Natural killer cell treated with Interleukin-12 subunit alpha and Interleukin-12 subunit beta and Interleukin-15 and Interleukin-18, amount 100 ng/mL, for 72 hours (primary cell): ENCODE data around the gene DNAH17. TPM values are rescaled to one million over a fixed set of nuclear protein-coding genes. Genes with fewer than 3 reads are reported as not detected.

Experiments used
- ATAC-seq, 2 donors: fragments of 150-1000 bp; cut with Tn5 transposase in 1 of 2; sonication (Bioruptor Pico), chemical (Tn5 transposase) in 1 of 2; 2 replicates each; pipeline ENCODE4 v1.10.0; 2021
- DNase-seq: peaks from one replicate; pipeline ENCODE4 v3.0.0; 2022; ENCODE audit warnings: low spot score
- H3K27ac Mint-ChIP-seq, 2 donors: 1 replicate in 1 of 2; 2 replicates in 1 of 2; pipeline ENCODE4 v1.8.0; 2022; ENCODE audit warnings: mixed read lengths in 2 of 2, mild to moderate bottlenecking in 1 of 2, moderate library complexity in 1 of 2
- H3K27me3 Mint-ChIP-seq, 2 donors: 1 replicate in 1 of 2; 2 replicates in 1 of 2; pipeline ENCODE4 v1.8.0; 2022; ENCODE audit warnings: mixed read lengths in 2 of 2
- H3K36me3 Mint-ChIP-seq: one replicate; pipeline ENCODE4 v1.8.0; 2022; ENCODE audit warnings: mixed read lengths
- H3K4me1 Mint-ChIP-seq, 2 donors: 1 replicate in 1 of 2; 2 replicates in 1 of 2; pipeline ENCODE4 v1.8.0; 2022; ENCODE audit warnings: low read depth in 2 of 2, mixed read lengths in 2 of 2, mild to moderate bottlenecking in 1 of 2
- H3K4me3 Mint-ChIP-seq: one replicate; pipeline ENCODE4 v1.8.0; 2022; ENCODE audit warnings: mixed read lengths
- H3K9me3 Mint-ChIP-seq: 2 replicates; pipeline ENCODE4 v1.8.0; 2022; ENCODE audit warnings: mixed read lengths
- total RNA-seq, 2 donors: library from RNA; stranded (reverse); gene quantifications; one replicate each; pipeline ENCODE4 v1.2.3, GENCODE V29; 2022

DNAH17 gene
- total RNA-seq, 2 donors from 2014 or later: 0.14 to 0.22 TPM

DNA sequence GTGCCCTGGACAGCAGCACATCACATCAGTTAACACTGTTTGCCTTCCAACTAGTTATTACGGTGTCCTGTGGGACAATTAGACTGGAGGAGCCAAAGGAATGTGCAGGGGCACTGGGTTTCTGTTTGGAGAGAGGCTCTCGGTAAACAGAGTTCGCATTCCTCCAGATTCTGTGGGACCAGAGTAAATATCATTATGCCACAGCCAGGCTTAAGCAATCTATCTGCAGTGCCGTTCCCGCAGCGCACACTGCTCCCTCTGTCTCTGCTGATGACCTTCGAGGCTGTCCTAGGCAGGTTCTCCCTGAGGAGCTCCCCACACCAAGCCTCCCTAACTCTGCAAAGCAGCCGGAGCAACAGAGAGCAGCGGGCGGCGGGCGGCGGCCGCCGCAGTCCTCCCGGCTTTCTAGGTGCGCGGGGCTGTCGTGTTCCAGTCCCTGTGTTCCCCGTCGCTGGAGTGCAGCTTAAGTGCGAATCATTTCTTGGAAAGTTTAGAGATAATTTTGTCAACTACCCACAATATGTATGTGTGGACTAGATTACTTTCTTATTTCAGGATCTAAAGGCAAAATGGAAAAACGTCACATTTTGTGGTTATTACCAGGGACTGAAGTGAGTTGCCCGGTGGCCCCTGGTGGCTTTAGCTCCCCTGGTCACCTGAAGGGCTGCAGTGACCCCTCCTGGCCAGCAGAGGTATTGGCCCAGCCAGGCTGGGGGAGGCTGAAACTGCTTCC is 155.5 kb downstream of the DNAH17 start:
- Mint-ChIP-seq H3K36me3 (peaks cover 14% of the 10 kb centered on the region), H3K9me3 (no peaks in the 10 kb centered on the region), H3K4me1 (peaks cover 26 to 30% of the 10 kb centered on the region in 2 donors), H3K27me3 (no peaks in the 10 kb centered on the region), H3K4me3 (no peak overlapping the region), H3K27ac (peak overlapping the region; percentile 23 to 50)
- peak; percentile 87 for DNase-seq
- peak; percentile 83 to 86 for ATAC-seq

DNA sequence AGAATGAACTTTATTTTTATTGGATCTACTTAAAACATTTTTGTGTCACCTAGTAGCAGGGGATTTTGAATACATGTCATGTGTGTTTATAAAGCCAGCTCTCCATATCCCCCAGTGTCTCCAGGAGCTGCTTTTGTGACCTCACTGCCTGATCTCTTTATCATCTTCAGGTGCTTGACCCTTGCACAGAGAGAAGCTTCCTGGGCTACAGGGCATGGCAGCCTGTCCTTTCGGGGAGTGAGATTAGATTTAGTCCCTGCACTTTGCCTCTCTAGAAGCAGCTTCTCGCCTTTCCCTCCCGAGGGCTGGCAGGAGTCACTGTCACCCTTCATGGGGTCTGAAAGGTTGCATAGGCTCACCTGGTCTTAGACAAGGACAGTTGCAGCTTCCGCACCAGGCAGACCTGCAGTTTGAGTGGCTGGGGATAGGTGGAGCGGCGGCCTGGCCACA is 156.1 kb downstream of the DNAH17 start:
- H3K4me1 Mint-ChIP-seq: peaks cover 29 to 34% of the 10 kb centered on the region in 2 donors
- DNase-seq: no peak
- no peak for ATAC-seq
- H3K27ac Mint-ChIP-seq: peak overlapping the region; percentile 23 to 50
- H3K27me3 Mint-ChIP-seq: no peaks in the 10 kb centered on the region
- no peaks in the 10 kb centered on the region for H3K9me3 Mint-ChIP-seq
- peaks cover 14% of the 10 kb centered on the region for H3K36me3 Mint-ChIP-seq
- peak overlapping the region; percentile 17 for H3K4me3 Mint-ChIP-seq

DNA sequence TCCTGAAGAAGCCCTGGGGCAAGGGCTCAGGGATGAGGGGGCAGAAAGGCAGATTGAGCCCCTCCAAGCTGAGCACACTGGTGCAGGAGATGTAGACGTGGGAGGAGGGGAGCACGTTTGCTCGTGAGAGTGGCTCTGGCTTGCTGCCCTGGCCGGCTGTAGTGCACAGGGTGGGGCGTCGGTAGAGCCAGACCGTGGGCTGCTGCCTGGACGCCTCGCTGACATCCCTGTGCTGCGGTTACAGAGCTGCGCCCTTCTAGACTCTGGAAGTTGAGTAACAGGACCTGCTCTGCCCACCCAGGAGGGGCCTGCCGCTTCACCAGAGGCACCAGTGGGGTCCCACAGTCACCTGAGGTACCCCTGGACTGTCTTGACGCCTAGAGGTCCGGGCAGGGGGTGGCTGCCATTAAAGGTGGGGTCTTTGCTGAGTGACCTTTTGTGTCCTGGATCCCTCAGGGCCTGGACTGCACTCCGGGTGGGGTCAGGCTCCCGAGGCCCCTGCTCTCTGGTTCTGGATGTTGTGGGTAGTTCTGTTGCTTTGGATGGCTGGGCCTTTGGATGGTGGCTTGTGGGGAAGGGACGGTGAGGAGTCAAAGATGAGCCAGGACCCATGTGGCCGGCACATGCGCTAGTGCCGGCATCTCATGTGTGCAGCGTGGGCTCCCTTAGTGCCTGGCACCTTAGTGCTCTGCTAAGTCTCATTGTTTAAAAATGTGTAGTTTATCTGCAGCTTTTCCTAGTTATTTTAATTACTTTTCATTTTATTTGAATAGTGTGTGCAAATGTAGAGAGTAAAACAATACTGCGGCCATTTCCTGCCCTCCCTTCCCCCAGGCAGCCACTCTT is 157.0 kb downstream of the DNAH17 start:
- peaks cover 30 to 40% of the 10 kb centered on the region in 2 donors for H3K4me1 Mint-ChIP-seq
- H3K27ac Mint-ChIP-seq: peak overlapping the region; percentile 23 to 50
- H3K36me3 Mint-ChIP-seq: peaks cover 14% of the 10 kb centered on the region

DNA sequence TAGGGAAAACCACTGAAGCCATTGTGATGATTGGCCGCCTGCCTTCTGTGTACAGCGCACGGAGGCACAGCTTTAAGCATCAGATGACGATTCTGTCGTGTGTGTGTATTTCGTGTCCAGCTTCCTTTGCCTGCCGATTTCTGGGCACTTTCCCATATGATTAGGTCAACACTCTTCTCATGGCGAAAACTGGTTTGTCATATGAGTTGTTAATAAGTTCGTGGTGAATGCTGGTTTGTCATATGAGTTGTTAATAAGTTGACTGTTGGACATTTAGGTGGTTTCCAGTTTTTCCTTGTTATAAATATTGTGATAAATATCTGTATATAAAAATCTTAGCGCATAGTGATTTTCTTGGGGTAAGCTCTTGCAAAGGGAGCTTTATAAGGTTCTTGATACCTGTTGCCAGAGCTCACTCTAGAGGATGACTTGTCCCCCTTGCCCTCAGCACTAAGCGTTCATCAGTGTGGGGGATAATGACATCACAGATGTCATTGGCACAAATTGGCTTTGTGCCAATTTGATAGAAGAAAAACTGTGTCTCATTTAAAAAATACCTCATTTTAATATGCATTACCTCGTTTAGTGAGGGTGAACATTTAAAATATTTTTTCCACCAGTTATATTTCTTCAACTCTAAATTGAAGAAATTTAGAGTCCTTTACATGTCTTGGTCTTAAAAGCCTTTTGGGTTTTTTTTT is 158.7 kb downstream of the DNAH17 start:
- ATAC-seq: no peak
- H3K4me1 Mint-ChIP-seq: peaks cover 47 to 58% of the 10 kb centered on the region in 2 donors
- peak overlapping the region; percentile 37 to 96 for H3K27ac Mint-ChIP-seq
- peaks cover 14% of the 10 kb centered on the region for H3K36me3 Mint-ChIP-seq
- peak overlapping the region; percentile 34 for H3K4me3 Mint-ChIP-seq
- no peak for DNase-seq
- H3K9me3 Mint-ChIP-seq: no peaks in the 10 kb centered on the region
- no peaks in the 10 kb centered on the region for H3K27me3 Mint-ChIP-seq

More for the DNA sequence above, 157.0 kb downstream of the DNAH17 start:
- Mint-ChIP-seq H3K4me3 (peak overlapping the region; percentile 17), H3K27me3 (no peaks in the 10 kb centered on the region), H3K9me3 (no peaks in the 10 kb centered on the region)
- DNase-seq: no peak
- ATAC-seq: no peak

DNA sequence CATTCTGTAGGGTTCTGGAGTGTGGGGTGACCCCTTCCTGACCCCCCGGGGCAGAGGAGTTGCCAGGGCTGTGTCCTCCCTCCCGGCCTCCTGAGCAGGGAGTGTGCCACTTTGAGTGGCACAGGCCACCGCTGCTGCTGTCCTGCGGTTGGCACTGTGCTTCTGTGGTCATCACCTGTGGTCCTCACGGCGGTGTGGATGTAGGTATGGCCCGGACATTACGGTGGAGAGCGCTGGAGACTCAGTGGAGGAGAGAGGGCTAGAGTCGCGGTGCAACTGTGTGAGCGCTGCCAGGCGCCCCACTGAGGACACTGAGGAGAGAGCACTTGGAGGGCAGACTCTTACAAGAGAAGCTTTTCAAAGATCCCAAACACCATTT is 159.7 kb downstream of the DNAH17 start:
- Mint-ChIP-seq H3K36me3 (peaks cover 14% of the 10 kb centered on the region), H3K27ac (peak overlapping the region; percentile 96), H3K27me3 (no peaks in the 10 kb centered on the region), H3K4me1 (peaks cover 57 to 64% of the 10 kb centered on the region in 2 donors), H3K9me3 (no peaks in the 10 kb centered on the region), H3K4me3 (peak overlapping the region; percentile 83)
- no peak for ATAC-seq
- no peak for DNase-seq

DNA sequence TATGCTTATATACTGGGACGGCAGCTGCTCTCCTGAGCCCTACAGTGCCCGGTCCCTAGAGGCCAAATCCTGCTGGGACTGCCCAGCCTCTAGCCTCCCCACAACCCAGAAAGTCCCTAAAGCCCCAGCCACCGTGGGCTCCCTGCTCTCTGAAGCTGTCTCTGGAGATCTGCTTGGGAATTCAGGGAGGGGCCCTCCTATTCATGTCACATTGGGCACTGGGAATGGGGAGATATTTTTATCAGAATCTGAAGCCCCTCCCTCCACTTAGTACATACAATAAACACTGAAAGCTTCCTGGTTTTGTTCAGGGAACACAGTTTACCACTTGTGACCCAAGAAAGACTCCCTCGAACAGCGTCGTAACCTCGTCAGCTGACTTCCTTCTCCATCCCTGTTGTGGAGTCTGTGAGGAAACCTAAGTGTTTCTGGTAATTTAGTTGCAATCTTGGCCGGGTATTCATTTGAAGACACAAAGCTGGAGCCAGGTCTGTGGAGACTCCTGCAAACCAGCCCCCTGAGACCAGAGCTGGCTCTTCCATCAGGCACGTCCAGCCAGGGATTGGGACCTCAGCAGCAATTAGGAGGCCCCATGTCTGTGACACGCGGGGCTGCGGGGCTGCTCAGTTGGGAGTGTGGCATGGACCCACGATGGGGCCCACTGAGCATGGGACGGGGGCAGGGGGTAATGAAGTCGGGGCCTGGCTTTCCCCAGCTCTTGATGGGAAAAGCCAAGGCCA is 160.2 kb downstream of the DNAH17 start:
- H3K27me3 Mint-ChIP-seq: no peaks in the 10 kb centered on the region
- peaks cover 61 to 67% of the 10 kb centered on the region in 2 donors for H3K4me1 Mint-ChIP-seq
- H3K36me3 Mint-ChIP-seq: peaks cover 14% of the 10 kb centered on the region
- H3K4me3 Mint-ChIP-seq: peak overlapping the region; percentile 83
- ATAC-seq (no peak), DNase-seq (no peak)
- H3K27ac Mint-ChIP-seq: peak overlapping the region; percentile 96
- H3K9me3 Mint-ChIP-seq: no peaks in the 10 kb centered on the region

DNA sequence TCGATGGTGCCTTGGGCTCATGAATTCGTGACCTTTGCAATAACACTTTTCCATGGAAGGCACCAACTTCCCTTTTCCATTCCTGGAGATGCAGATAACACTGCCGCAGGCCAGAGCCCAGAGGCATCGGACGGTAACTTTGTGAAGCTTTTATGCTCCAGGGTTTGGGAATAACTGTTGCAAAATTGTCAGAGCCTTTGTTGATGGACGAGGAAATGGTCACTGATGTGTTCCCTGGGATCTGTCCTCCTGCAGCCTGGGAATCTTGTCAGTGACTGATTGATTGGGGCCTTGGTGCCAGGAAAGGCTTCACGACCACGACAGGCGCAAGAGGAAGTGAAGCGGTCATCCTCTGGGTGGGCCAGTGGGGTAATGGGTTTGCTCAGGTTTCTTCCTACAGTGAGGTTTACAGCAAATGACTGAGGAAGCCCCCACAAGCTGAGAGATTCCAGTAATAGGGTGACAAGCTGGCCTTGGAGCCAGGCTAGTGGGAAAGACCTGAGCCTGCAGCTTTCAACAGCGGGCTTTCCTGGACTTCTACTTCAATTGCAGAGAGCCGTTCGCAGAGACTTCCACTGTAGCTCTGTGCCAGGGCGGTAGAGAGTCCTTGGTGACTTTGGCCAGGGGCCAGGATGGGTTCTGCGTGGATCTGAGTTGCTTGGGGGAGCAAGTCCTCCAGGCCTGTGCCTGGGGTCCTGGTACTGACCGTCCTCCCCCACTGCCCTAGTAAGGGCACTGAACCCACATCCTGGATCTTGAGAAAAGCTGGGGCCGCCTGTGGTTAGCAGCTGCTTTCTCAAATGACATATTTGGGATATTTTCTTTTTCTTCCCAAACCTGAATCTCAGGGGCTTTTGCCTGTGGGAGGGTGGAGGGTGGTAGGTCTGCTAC is 161.1 kb downstream of the DNAH17 start:
- Mint-ChIP-seq H3K36me3 (peaks cover 14% of the 10 kb centered on the region), H3K4me1 (peaks cover 54 to 66% of the 10 kb centered on the region in 2 donors), H3K27me3 (no peaks in the 10 kb centered on the region), H3K27ac (peak overlapping the region; percentile 96), H3K9me3 (no peaks in the 10 kb centered on the region), H3K4me3 (peak overlapping the region; percentile 83)
- DNase-seq (no peak), ATAC-seq (no peak)

DNA sequence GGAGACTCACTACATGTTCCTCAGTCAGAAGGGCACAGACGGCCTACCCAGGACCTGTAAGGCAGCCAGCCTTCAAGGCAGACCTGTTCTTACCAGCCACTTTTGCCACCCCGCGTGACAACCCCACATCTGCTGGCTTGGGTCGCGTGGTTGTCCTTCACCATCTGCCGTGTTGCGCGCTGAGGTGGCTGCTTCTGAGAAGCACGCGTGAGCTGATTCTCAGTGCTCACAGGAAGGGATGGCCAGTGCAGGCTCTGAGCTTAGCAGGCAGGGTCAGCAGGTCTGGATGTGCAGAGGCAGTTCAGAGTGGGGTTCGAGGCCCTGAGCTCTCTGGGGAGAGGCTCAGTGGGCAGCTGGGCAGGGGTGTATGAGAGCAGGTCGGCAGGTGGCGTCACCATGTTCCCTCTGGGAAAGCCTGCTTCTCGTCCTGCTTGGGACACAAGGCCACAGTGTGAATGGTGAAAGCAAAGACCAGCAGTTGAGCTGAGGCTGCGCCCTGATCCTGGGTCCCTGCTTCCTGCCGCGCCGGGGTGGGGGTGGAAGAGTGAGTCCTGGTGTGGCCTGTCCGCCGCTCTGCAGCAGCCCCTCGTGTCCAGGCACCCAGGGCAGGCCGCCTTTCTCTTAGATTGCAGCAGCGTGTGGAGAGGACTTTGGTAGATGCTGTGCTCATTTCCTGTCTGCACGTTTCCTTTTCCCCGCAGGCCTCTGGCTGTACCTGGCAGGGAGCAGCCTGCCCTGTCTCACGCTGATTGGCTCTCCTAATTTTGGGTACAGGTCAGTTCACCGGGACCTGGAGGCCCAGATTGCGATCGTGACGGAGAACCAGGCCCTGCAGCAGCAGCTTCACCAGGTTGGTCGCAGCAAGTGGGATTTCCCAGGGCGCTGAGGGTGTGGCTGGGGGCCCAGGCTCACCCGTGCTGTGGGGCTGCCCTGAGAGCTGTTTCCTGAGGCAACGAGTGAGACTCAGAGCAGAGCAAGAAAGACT is 162.7 kb downstream of the DNAH17 start:
- Mint-ChIP-seq H3K27me3 (no peaks in the 10 kb centered on the region), H3K27ac (peak overlapping the region; percentile 96), H3K36me3 (peaks cover 6% of the 10 kb centered on the region), H3K4me1 (peaks cover 54 to 68% of the 10 kb centered on the region in 2 donors), H3K9me3 (no peaks in the 10 kb centered on the region), H3K4me3 (peak overlapping the region; percentile 83)
- peak; percentile 76 for DNase-seq
- ATAC-seq: peak; percentile 15 to 51

DNA sequence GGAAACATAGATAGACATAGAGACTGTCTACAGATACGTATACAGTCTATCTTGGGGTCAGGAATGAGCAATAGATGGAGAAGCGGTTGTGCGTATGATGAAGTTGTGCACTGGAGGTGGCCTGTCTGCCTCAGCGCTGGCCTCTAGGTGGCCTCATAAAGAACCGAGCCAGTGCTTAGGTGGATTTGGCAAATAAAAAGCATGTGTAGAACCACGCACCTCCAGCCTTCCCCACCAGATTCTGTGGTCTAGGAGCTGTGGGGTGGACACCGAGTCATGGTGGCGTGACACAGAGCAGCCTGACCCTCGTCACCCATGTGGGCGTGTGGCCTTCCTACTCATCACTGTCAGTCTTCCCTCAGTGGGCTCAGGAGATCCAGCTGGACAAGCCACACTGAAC is 164.8 kb downstream of the DNAH17 start:
- Mint-ChIP-seq H3K4me1 (peaks cover 68 to 78% of the 10 kb centered on the region in 2 donors), H3K27me3 (no peaks in the 10 kb centered on the region), H3K27ac (peak overlapping the region; percentile 96), H3K9me3 (no peaks in the 10 kb centered on the region), H3K36me3 (no peaks in the 10 kb centered on the region), H3K4me3 (peak overlapping the region; percentile 83)
- ATAC-seq: peak; percentile 52 to 60
- no peak for DNase-seq

DNA sequence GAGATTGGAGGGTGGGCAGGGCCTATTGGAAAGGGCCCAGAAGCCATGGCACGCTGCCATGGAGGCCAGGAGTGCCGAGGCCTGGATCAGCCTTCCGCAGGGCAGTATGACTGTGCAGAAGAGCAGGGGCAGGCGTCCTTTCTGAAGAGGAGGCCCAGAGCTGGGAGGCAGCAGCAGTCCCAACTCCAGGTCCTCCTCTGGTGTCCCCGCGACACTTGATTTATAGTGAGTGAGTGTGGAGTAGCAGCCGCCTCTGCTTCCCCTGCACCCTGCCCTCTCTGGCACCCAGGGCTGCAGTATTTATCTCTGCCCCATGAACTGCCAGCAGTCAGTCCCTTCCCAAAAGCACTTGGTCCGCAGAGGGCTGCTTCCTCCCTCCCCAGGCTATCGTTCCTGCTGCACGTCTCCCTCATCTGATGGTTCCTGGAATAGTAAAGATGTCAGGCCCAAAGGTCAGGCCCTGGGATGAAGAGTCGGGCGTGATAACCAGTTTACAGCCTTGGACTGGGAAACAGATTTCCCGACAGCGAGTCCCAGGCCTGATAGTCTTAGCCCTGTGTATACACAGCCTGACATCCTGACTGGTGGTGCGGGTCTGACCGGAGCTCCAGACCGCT is 165.8 kb downstream of the DNAH17 start:
- Mint-ChIP-seq H3K27ac (peak overlapping the region; percentile 96), H3K9me3 (no peaks in the 10 kb centered on the region), H3K27me3 (no peaks in the 10 kb centered on the region), H3K4me3 (no peak overlapping the region), H3K36me3 (no peaks in the 10 kb centered on the region), H3K4me1 (peaks cover 63 to 74% of the 10 kb centered on the region in 2 donors)
- no peak for ATAC-seq
- DNase-seq: no peak

DNA sequence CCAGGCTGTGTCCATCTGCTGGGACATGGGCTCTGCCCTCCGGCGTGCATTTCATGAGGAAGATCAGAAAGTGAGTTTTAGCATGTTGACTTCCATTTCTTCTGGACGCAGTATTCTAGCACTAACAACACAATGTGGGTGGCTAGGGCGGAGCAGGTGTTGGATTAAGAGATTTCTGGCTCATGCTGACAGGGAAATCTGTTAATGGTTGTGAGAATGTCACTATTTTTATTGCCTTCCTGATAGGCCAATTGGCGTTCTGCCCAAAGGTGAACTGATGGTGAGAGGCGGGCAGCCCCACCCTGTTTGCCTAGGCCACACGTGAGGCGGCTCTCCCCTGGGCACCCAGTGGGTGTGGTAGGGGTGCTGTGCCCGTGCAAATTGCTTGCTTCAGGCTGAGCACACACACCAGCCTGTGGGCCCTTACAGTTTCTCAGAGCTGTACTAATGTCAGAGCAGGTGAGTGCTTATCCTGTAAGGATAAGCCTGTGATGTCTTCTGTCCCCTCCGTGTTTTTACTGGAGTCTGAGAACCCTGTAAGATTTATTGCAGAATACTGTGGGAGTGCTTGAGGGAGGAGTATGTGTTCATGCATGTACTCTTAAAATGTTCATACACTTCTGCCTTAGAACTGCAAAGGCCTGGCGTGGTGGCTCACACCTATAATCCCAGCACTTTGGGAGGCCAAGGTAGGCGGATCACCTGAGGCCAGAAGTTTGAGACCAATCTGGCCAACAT is 167.8 kb downstream of the DNAH17 start:
- H3K4me3 Mint-ChIP-seq: no peak overlapping the region
- no peaks in the 10 kb centered on the region for H3K27me3 Mint-ChIP-seq
- no peaks in the 10 kb centered on the region for H3K9me3 Mint-ChIP-seq
- ATAC-seq (no peak), DNase-seq (no peak)
- peak overlapping the region; percentile 66 to 84 for H3K27ac Mint-ChIP-seq
- peaks cover 54 to 66% of the 10 kb centered on the region in 2 donors for H3K4me1 Mint-ChIP-seq
- no peaks in the 10 kb centered on the region for H3K36me3 Mint-ChIP-seq
